GM12874 (cell line): ENCODE results near the gene TBC1D5.

Experiments used
- TF ChIP-seq, protein P1 (sequence below): IDR thresholded peaks from 2 replicates; pipeline ENCODE4 v1.5.1; 2011; ENCODE audit warnings: low read depth, mild to moderate bottlenecking, control low read depth, low read length, moderate library complexity; ENCODE audit not compliant: insufficient read depth

The TBC1D5 gene

DNA sequence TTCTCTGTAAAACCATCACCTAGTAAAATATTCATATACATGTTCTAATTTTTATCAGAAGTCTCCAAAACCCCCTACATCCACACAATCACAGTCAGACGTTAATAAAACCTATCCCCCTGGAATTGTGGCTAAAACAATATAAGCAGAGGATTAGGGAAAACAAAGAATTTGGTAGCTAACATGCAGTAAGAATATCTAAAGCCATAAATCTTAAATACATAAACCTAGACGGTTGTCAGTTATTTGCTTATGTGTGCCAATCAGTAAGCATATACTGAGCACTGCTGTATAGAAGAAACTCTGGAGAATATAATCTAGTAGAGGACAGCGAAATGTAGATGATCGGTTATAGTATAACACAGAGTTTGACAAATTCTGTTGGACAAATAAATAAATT lies 232.2 kb downstream of the TBC1D5 start:
- TF ChIP-seq, protein P1, sequence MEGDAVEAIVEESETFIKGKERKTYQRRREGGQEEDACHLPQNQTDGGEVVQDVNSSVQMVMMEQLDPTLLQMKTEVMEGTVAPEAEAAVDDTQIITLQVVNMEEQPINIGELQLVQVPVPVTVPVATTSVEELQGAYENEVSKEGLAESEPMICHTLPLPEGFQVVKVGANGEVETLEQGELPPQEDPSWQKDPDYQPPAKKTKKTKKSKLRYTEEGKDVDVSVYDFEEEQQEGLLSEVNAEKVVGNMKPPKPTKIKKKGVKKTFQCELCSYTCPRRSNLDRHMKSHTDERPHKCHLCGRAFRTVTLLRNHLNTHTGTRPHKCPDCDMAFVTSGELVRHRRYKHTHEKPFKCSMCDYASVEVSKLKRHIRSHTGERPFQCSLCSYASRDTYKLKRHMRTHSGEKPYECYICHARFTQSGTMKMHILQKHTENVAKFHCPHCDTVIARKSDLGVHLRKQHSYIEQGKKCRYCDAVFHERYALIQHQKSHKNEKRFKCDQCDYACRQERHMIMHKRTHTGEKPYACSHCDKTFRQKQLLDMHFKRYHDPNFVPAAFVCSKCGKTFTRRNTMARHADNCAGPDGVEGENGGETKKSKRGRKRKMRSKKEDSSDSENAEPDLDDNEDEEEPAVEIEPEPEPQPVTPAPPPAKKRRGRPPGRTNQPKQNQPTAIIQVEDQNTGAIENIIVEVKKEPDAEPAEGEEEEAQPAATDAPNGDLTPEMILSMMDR = no peak

DNA sequence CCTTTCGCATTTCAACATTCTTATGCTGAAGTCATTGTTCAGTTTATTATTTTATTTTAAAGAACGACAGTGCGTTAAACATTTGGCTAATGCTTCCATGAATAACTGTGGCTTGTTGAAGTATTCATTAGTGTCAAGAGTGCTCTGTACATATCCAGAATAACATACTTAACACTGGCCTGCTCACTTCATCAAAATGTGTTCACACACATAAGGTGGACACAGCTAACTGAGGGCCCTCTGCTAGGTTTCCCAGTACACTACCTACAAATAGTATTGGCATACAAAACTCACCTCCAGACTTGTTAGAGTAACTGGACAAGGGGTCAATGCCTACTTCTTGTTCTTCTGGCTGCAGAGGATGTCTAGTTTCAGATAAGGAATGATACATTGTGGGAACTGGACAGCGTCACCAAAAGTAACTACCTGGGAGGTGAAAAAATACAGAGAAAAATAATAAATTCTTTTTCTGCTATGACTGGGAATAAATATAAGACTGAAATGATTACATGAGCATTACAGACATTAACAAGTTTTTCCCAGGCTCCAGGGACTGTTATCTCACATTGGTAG lies 234.2 kb downstream of the TBC1D5 start:
- TF ChIP-seq, protein P1 = no peak

DNA sequence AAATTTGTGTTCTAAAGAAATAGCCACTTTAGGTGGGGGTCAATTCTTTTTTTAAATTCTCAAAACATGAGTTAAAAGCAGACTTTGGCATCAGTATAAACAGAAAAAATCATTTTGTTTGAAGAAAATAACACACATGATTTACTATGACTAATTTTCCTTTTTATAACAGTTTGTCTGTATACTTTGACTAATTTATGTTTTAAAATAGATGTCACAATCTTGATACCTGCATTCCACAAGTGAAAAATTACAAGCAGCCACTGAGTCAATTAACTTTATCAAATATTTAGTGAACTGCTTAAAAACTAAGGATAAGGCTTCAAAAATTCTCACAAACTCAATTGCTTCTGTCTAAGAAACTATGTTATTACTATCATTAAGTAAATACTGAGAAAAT lies 235.0 kb downstream of the TBC1D5 start:
- TF ChIP-seq, protein P1 = no peak

DNA sequence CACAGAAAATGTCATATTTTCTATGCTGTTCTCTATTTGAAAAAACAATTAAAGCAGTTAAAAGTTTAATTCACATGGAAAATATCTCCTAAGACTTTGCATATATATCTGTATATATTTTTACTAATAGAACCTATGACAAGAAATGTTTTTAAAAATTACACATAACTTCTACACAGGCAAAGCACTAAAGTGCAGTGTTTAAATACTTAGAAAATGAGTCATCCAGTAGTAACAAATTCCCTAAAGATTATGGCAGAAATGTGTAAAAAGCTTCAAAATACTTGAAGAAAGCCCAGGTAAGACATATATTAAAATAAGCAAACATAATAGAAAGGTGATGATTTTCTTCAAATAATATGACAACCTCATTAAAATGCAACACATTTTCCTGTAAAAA lies 236.6 kb downstream of the TBC1D5 start:
- TF ChIP-seq, protein P1 = no peak

DNA sequence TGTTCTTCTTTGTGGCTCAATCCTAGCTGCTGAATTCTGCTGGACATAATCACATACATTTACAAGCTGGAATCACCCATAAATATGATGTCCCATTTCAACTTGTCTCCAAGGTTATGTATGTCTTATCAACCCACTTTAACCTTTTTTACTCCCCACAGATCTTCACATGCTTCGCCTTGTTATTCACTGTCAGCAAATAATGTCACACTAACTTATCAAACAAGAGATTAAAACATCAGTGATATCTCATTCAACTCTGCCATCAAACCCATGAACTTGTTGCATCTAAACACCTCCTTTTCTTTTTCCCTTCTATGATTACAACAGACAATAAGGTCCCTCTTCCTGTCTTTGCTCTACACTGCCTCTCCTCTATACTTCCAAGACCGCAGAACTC lies 240.7 kb downstream of the TBC1D5 start:
- TF ChIP-seq, protein P1 = no peak

DNA sequence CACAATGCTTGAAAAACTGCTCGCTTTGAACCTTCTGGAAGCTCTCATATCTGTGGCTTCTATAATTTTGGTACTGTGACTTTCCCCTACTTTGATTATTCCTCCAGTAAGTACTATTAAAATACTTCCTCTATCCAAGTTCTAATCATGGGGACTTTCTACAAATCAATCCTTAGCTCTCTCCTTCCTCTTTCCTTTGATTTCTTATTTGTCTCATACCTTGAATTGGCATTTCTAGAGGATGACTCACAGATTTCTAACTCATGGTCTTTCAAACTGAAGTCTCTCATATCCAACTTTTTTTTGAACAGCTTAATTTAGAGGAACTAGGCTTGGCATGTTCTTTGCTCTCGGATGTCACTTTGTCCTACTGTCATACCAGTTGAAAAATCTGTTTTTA lies 241.8 kb downstream of the TBC1D5 start:
- TF ChIP-seq, protein P1 = no peak

DNA sequence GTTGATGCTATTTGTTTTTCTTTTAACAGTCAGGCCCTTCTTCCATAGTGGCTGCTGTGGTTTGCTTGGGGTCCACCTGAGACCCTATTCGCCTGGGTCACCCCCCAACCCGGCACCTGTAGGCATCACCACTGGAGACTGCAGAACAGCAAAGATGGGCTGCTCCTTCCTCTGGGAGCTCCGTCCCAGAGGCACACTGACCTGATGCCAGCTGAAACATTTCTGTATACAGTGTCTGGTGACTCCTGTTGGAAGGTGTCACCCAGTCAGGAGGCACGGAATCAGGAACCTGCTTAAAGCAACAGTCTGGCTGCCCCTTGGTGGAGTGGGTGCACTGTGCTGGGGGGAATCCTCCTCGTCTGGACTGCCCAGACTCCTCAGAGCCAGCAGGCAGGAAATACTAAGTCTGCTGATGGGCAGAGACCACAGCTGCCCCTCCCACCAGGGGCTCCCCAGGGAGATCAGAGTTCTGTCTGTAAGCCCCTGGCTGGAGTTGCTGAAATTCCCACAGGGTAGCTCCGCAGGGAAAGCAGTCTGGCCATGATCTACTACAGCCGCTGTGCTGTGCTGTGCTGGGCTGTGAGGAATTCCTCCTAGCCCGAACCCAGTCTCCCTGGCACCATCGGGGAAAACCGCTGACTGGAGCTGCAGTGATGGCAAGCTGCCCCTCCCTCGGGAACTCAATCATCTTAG lies 248.2 kb downstream of the TBC1D5 start:
- TF ChIP-seq, protein P1 = no peak
